GM23338 (cell line): ENCODE data around the gene TANGO2.

Experiments used
- CTCF ChIP-seq, 2 experiments: fragments of 200-600 bp in 1 of 2; sonication (generic) in 1 of 2; conservative IDR thresholded peaks; 2 replicates each; pipeline versions ENCODE4 v1.5.1 to v1.6.1; 2016 to 2017; ENCODE audit warnings: antibody characterized with exemption in 2 of 2, low read depth in 2 of 2, mild to moderate bottlenecking in 2 of 2, moderate library complexity in 1 of 2
- ZNF331 ChIP-seq: fragments of 250-450 bp; sonication (Bioruptor Pico); IDR thresholded peaks from 2 replicates; pipeline ENCODE4 v1.5.0; 2020; ENCODE audit warnings: low read depth, mild to moderate bottlenecking, moderate library complexity

GRCh38 chr22:20069331-20070042 is 48.6 kb downstream of the TANGO2 start:
- TF ChIP-seq CTCF (conservative IDR thresholded peaks at IDR 0.05; ENCODE audit: low read depth in 2 of 2) (no peak), ZNF331 (CRISPR knock-in tag) (no peak)
